Left hindlimb (tissue), 1 donor: ENCODE results near the gene NHS.
"Not testable (repeated sequence)": the region's sequence is repeated elsewhere in the genome, so short reads cannot be mapped to it uniquely, and the experiment has no call there.

ENCODE experiments used
- DNase-seq: peaks from one replicate; pipeline ENCODE4 v3.0.0-alpha.2; 2018

NHS gene

DNA sequence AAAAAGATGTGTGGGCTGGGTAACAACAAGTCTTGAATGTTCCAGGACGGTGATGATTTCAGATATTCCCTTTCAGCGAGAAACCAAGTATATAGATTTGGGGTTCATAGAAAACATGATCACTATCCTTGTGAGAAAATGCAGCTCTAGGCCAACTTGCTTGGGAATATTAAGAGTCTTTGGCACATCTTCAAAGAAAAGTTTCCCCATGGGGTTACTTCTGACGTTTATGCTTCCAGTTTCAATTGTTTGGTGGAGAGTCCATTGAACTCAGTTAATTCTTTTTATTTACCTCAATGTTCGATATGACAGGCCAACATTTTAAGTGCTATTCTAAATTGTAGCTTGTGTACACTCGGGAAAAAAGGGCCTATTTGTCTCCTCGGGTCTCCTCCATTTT is 126.7 kb downstream of the NHS start:
- no peak for DNase-seq

DNA sequence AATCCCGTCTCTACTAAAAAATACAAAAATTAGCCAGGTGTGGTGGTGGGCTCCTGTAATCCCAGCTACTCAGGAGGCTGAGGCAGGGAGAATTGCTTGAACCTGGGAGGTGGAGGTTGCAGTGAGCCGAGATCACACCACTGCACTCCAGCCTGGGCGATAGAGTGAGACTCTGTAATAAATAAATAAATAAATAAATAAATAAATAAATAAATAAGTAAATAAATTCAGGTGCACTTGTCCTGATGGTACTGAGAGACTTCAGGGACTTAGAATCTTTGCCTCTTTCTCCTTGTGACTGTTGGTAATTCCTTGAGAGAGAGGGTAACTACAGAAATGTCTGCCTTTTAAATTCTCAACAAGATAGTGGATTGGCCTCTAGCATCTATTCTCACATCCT is 131.4 kb downstream of the NHS start:
- DNase-seq: not testable (repeated sequence)

DNA sequence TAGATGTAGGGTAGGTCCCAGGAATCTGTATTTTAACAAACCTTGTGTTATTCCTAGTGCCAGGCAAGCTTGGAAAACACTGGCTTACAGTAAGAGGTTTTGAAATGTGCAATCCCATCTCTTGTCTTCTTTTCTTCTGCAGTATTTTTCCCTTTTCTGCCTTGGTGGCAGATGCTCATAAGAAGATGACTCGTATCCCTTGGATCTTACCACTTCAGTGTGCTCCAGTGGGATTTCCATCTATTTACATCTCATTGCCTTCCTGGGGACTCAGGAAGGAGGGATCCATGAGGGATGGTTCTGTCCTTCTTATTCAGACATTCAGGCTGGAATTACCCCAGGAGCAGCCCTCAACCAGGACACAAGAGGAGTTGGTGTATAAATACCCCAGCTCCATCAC is 136.6 kb downstream of the NHS start:
- no peak for DNase-seq

DNA sequence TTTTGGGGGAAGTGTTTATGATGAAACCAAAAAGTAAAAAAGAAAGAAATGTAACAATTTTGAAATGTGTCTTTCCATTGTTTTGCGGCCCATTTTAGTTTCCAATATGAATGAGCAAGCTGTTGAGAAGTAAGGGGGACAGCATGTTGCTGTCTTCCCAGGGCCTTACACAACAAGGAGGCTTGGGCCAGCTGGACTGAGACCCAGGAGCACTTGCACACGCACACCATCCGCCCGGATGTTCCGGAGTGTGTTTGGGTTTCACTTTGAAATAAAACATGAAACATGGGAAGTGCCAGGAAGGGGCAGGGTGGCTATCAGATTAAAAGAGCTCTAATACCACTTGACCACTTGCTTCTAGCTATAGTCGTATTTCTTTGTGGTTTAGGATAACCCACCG is 144.4 kb downstream of the NHS start:
- no peak for DNase-seq

DNA sequence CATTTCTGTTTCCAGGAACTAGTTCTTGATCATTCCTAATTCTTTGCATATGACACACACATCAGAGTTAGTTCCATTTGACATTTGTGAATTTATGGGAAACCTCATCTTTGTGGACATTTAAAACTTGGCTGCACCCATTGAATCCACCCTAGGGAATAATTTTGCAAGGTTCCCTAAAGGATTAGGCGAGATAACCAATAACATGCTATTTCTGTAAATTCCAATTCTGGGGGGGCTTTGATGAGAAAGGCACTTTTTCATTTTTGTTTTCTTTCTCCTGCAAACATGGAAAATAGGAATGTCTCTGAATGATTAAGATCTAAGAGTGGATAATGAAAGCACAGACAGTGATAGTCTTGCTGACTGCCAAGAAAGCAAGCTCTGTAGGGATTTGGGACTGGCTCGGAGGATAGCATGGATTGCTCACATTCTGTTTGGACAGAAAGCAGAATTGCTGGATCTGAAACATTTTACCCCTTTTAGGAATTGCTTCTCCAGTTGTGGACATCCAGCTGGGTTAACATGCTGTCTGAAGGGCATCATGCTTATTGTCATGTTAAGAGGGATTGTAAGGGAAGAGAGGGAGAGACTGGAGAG is 145.1 kb downstream of the NHS start:
- no peak for DNase-seq

DNA sequence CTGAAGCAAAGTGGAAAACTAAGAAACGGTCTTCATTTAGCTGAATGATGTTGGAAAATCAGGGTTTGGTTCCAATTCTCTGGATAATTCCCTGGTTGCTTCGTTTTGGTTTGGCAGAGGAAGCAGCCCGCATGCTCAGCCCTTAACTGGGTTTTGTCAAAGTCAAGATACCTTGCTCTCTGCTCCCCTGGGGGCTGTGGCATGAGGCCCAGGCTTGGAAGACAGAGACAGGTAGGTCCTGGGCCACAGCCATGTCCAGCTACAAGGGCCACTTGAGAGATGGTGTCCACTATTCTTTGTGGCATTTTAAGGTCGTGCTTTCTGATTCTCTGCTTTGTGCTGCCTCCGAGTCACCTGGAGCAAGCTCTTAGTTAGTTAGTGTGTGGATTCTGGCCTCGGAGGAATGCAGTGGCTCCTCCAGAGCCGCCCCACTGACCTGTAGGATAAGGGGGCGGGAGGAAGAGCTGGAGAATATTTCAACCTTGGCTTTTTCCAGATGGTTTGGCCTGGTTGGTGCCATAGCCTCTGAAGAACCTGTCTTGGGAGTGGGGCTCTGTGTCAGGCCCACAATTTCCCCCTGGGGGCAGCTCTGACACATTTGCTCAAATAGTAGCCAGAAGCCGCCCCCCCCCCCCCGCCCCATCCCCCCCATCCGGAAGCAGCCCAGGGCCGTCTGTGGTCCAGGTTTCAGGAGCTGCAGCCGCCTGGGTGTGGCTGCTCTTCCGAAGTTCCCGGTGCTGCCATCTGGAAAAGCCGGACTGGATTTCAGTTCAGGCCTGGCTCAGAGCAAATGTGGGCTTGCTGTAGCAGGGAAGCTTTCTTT is 147.1 kb downstream of the NHS start:
- peak; percentile 34 for DNase-seq

DNA sequence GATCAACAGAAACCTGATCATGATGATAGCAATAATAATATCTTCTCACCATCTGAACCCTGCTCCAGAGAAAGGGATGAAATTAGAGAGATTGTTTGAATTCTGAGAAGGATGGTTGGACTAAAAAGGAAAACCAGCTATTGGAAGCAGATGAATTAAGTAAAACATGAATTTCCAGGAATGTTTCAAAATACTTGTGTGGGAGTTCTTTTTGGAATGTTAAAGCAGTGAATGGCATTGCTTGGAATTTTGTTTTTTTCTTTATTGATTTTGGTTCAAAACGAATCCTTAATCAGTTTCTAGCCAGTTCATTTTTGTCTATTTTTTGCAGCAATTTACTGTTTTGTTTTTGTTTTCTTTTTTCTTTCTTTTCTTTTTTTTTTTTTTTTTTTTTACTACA is 150.3 kb downstream of the NHS start:
- DNase-seq: no peak

DNA sequence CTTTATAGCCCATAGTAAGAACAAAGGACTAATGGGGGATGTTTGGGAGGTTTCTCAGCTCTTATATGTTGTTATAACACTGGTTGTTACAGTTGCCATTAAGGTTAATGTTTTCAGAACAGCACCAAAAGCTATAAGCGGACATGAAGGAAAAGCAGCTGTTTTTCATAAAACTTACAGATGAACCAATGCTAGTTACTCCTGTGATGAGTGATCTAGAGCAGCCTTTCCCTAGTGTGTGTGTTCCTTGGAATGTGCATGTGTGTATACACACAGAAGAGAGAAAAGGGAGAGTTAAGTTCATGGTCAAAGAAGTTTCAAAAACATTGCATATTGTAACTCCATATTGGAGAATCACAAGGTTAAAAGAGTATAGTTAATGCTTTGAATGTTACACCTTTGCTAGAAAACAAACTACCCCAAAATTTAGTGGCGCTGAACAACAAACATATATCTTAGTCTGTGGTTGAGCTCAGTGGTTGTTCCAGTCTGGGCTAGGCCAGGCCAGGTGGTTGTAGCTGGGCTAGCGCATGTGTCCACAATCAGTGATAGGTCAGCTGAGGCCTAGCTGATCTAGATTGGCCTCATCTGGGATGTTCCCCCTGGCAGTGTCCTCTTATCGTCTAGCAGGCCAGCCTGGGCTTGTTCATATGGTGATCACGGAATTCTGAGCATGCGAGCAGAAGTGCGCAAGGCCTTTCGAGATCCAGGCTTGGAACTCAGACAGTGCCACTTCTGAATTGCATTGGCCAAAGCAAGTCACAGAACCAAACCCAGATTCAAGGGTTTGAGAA is 151.0 kb downstream of the NHS start:
- DNase-seq: no peak

DNA sequence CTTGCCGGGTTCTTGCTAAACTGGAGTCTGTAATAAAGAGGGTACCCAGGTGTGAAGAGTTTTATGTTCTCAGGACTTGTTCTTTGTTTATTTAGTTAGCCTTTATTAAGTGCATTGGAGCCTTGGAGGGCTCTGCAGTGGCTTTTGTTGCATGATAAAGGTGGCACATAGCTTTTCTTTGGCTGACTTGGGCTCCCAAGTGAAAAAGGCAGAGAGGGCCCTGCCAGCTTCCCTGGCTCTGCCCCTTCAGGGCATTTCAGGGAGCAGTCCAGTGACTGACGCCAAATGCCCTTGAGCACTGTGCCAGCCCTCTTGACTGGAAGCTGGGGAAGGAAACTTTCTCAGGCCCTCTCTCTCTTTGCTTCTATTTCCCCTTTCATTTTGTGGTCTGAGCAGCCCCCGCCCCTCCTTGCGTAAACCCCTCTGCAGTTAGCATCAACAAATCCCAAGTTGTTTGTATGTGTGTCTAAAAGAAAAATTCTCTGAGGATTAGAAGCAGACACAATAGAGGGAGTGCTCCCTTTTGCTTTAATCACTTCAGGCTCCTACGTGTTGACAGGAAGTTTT is 152.2 kb downstream of the NHS start:
- DNase-seq: no peak

DNA sequence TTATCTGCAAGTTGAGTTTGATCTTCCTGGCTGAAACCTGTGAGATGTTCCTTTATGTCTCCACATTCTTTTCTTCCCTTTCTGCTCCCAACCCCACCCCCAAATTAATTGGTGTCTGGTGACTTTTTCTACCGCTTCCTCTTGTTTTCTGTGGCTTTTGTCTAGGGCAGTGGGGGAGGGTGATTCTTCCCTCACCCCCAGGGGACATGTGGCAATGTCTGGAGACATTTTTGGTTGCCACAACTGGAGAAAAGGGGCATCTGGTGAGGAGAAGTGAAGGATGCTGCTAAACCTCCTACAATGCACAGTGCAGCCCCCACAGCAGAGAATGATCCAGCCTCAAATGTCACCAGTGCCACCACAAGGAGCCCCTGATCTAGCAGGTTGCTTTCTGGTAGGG is 152.9 kb downstream of the NHS start:
- no peak for DNase-seq

DNA sequence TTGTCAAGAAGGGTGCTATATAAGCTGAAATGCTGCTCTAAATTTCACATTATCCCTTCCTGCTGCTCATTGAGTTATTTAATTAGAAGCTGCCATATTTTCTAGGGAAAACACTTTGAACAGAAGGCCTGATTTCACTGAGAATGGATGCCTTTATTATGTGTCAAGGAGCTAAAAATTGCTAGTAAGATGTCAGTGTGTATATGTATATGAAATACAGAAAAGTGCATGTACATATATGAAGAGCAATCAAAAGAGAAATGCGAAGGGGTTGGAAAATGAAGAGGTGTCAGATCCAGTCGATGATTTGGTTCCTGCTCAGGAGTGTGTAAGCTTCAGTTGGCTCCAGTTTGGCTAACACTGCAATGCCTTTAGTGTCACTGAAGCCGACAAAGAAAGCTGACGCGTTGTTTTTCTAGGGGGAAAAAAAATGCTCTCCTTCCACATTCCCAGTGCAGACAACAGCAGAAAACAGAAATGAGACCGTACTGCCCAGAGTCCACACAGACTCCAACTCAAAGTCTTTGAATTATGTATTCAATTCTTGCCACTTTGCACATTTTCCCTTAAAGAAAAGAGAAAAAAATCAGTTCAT is 154.2 kb downstream of the NHS start:
- no peak for DNase-seq

DNA sequence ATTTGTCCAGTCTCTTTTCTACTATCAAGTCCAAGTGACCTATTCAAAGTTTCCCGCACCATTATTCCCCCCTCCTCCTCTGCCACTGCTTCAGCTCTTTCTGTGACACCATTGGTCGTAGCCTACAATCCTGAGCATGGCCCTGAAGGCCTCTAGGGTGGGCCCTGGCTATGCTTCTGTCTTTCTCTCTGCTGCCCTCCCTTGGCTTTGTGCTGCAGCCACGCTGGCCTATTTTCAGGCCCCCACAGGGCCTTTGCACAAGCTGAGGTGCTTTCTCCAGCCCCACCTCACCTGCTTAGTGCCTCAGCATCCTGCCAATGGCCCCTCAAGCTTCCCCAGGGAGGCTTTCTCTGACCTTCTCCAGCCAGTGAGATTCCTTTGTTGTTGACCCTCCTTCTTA is 156.5 kb downstream of the NHS start:
- DNase-seq: no peak

DNA sequence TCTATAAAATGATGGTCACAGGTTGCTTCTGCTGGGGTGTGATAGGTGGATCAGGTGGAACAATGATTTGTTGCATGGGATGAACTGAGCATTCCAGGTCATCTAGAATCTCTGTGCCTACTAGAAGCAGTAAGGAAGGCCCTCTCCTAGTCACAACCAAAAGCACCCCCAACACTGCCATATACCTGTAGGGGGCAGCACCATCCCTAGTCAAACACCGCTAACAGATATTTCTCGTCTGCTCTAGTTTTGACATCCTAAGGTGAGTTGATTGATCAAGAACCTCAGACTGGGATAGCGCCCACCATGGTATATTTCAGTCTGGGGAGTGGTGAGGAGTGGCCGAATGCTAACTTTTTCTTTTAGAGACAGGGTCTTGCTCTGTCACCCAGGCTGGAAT is 160.2 kb downstream of the NHS start:
- DNase-seq: no peak

DNA sequence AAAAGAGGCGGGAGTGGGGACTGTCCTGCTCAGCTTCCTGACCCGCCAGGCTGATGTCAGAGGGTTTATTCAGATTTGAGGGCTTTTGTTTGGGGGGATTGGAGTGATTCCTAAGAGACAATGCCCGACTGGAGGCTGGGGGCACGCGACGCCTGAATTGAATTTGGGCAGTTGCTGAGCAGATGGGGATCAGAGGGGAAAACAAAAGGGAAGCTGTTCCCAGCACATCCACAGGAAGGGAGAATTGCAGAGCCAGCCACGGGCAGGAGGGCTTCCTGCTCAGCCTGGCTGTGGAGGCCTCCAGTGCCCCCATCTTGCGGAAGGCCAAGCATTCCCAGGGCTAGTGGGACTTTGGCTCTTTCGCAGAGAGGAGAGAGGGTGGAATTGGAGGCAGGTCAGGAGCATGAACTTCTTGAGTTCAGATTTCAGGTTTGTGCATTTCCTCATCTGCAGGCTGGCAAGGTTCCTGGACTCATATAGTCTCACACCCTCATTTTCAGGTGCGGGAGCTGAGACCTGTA is 162.8 kb downstream of the NHS start:
- no peak for DNase-seq

DNA sequence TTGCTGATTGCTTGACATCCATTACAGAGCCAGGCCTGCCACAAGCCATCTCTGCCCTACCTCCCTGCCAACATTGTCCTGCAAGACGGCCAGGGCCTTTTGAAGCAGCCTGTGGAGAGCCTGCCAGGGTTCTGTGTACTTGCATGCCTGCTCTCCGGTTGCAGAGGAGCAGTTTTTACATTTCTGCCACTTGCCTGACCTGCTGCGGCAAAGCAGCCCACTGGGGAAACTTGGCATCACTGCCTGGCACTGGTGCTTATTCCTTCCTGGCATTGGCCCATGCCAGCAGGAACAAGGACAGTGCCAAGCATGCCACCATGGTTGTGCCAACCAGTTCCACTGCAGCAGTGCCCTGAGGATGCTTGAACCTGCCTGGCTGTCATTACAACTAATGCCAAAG is 167.1 kb downstream of the NHS start:
- no peak for DNase-seq

DNA sequence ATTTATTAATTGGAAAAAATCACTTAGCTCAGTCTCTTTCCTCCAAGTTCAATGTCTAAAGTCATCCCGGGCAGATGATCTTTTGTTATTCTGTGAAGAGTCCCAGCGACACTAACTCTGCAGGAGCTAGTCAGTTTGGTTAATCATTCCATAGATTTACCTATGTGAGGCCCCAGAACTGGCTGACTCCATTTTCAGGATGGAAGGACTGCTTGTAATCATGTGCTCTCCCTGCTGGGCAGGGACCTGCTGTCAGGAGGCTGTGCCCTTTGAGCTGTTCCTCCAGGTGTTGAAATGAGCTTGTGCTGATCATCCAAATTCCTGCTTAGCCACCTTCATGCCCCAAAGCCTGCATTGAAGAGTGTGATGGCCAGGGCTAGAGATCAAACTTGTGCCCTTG is 169.8 kb downstream of the NHS start:
- DNase-seq: no peak

DNA sequence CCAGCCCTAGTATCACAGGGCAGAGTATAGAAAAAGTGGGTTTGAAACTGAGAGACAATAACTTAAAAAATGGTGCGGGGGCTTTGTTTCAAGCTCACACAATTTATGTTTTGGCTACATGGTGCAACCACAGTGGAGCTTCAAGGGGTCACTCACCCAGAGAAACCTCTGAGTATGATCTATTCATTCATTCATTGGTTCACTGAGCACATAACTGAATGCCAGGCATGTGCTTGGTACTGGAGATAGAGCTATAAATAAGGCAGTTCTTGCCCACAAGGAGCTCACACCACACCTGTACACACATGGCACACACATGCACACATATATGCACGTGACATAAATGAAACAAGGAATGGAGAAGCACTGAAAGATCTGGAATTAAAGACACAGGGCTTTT is 171.4 kb downstream of the NHS start:
- DNase-seq: no peak

DNA sequence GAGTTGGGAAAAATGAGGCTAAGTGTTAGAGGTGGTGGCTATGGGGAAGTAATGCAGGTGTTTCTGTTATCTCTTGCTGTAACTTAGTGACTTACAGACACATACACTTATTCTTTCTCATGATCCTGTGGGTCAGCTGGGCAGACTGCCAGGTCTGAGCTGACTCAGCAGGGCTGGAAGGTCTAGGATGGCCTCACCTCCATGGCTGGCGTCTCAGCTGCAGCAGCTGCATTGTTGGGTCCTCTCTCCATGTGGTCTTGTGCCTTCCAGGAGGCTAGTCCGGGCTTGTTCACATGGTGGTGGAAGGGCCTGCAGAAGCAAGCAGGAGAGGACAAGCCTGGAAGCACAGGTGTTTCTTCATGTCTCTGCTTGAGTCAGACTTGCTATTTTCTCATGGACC is 172.7 kb downstream of the NHS start:
- DNase-seq: no peak

DNA sequence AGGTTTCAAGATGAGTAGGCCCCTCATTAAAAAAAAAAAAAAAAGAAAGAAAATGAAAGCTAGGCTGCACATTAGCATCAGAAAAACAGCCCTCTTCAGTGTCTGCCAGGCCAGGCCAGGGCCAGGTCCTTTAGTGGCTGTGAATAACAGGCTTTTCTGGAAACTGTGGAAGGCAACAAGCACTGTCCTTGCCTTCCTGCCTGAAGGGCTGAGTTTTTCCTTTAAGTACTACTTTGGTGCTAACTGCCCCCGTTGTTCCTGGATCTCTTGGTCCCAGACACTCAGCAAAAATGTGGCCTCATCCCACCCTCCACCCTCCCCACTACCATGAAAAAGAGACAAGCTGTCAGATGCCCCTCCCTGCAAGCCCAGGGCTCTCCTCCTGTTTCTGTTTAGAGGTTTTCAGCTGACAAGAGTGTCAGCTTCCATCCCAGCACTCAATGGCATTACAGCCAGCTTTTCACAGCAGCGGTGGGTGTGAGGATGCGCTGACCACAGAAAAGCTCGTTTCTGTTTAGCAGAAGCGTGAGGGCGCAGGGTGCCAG is 174.2 kb downstream of the NHS start:
- no peak for DNase-seq

DNA sequence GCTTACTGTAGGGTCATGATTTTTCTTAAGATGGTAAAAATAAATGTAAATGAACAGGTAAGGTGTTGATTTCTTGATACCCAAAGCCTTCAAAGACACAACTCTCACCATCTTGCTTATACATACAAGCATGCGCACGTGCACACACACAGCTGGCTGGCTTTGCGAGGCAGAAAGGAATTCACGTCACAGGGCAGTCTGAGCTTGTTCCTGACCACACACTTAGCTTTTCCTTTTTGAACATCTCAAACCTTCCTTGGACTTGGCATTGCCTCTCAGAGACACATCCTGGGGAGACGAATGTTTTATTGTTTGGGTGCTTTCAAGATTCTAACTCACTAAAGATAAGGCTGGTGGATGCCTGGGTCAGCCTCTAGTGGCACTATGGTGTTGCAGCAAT is 175.0 kb downstream of the NHS start:
- no peak for DNase-seq

DNA sequence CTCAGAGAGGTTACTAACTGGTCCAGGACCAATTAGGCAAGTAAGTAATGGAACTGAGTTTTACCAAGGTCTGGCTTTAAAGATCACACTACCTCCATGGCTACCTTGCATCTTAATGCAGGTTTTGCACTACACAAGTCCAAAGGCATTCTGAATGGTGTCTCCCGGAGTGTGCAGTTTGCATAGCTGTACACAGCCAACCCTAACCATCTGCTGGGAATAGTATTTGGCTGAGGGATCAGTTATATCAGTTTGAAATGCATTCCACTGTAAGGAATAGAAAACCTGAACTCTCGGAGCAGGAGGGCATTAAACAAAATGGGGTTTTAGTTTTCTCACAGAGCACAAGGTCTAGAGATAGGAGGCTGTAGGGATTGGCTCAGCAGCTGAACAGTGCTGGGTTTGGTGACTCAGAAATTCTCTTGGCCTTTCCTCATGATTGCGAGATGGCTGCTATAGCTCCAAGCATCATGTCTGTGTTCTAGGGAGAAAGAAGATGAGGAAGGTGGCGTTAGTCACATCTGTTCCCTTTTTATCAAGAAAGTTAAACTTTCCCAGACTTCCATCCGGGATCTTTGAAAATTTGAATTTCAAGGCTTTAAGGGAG is 177.1 kb downstream of the NHS start:
- DNase-seq: no peak

DNA sequence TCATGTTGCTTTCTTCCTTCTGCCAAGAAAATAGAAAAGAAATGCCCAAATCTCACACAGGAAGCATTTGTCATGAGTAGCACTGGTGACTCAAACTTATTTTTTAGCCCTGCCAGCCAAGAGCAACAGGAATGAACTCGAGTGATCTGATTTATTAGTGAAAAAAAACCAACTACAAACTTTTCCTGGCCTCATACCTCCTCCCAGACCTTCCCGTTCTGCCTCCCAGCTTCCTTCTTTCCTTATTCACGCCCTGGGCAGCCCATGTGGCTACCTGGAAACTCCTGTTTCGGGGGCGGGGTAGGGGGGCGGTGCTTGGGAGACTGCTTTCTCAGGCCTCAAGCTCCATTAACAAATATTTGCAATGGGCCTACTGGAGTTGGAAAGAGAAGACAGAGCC is 178.5 kb downstream of the NHS start:
- no peak for DNase-seq
